ENCODE data around the gene PIM3.

GRCh38 chr22:49950396-49950994 lies 10.1 kb upstream of the PIM3 start:
- no peak for TF ChIP-seq CTCF (IDR thresholded peaks at IDR 0.05)
- no peak for TF ChIP-seq POLR2AphosphoS5 (IDR thresholded peaks at IDR 0.05; ENCODE audit: low read depth, low read length)
- TF ChIP-seq SIN3A (IDR thresholded peaks at IDR 0.05; ENCODE audit: borderline replicate concordance, insufficient read depth, low read depth, low read length) = no peak
- TF ChIP-seq TCF7L2 (IDR thresholded peaks at IDR 0.05; ENCODE audit: low read depth, low read length) = no peak
- no peak for TF ChIP-seq REST (IDR thresholded peaks at IDR 0.05; ENCODE audit: insufficient read depth in 1 of 2, low read depth in 2 of 2, low read length in 1 of 2)
